ENCODE results near the gene SLCO4A1. TPM values are rescaled to one million over a fixed set of nuclear protein-coding genes. Genes with fewer than 3 reads are reported as not detected.

Gene SLCO4A1, protein sequence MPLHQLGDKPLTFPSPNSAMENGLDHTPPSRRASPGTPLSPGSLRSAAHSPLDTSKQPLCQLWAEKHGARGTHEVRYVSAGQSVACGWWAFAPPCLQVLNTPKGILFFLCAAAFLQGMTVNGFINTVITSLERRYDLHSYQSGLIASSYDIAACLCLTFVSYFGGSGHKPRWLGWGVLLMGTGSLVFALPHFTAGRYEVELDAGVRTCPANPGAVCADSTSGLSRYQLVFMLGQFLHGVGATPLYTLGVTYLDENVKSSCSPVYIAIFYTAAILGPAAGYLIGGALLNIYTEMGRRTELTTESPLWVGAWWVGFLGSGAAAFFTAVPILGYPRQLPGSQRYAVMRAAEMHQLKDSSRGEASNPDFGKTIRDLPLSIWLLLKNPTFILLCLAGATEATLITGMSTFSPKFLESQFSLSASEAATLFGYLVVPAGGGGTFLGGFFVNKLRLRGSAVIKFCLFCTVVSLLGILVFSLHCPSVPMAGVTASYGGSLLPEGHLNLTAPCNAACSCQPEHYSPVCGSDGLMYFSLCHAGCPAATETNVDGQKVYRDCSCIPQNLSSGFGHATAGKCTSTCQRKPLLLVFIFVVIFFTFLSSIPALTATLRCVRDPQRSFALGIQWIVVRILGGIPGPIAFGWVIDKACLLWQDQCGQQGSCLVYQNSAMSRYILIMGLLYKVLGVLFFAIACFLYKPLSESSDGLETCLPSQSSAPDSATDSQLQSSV
- 1.6 TPM for polyA plus RNA-seq (2013, experiment 1 of 2)
- 1.1 TPM for polyA plus RNA-seq (2013, experiment 2 of 2)

DNA sequence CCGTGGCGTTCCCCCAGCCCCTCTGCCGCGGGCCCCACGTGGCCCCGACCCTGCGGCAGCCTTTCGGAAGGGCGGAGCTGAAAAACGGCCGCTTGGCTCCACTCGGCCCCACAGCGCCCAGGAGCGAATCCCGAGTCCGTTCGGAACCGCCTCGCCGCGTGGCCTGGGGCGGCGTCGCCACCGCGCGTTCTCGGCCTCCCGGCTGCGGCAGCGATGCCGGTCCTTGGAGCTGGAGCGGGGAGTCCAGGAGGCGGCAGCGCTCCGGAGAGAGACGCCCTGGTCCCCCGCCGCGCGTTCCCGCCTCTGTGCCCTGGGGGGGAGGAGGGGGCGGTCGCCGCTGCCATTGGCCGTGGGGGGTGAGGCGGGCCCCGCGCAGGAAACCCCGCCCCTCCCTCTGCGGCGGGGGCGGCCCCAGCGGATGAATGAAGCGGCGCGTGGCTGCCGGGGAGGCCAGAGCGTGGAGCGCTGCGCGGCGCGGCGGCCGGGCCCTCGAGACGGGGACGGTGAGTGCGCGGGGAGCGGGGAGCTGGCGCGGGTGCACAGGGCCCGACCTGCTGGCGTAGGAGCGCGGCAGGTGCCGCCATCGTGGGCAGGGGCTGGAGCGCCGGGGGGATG lies at the start of gene SLCO4A1:
SLCO4A1 (plus strand) TSS at position 453 of the 615 bp plus-strand sequence. CDS start 13,952 bp downstream, outside the sequence.
- WGBS, 2 experiments (ENCODE audit: insufficient coverage in 2 of 2) = 0 to 1% methylated on average over 34 to 60 of the region's 82 CpGs

DNA sequence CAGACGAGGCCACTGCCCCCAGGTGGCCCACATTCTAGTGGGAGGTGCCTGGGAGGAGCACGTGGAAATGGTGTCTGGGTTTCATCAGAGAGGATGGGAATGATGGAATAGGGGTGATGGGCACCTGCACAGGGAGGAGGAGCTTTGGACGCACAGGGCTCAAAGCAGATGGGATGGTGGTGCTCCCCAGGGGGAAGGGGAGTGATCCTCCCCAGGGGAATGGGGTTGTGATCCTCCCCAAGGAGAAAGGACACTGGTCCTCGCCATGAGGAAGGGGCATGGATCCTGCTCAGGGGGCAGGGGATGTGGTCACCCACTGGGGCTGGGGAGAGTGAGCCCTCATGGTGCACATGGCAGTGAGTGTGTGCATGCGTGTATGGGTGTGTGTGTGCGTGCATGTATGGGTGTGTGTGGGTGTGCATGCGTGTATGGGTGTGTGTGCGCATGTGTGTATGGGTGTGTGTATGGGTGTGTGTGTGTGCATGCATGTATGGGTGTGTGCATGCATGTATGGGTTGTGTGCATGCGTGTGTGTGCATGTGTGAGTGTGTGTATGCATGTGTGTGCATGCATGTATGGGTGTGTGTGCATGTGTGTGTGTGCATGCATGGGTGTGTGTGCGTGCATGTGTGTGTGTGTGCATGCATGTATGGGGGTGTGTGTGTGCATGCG lies 49.7 kb upstream of the SLCO4A1 start:
- Histone ChIP-seq H3K9me3 (ENCODE audit: control insufficient read depth, low read length) (no peaks in the 10 kb centered on the region), H3K4me1 (ENCODE audit: control insufficient read depth, insufficient read depth, low read length, poor library complexity, severe bottlenecking) (no peaks in the 10 kb centered on the region), H3K27ac (ENCODE audit: low read depth, low read length, severe bottlenecking) (no peak overlapping the region), H3K4me3 (ENCODE audit: extremely low read depth, insufficient read depth, low read length, poor library complexity, severe bottlenecking) (no peak overlapping the region), H3K36me3 (ENCODE audit: control insufficient read depth, insufficient read depth, low read length) (no peaks in the 10 kb centered on the region)
- 76 to 88% methylated on average over 6 to 10 of the region's 11 CpGs for WGBS, 2 experiments (ENCODE audit: insufficient coverage in 2 of 2)

More for the DNA sequence above, at the start of gene SLCO4A1:
- Histone ChIP-seq H3K27ac (ENCODE audit: low read depth, low read length, severe bottlenecking) (no peak within 1 kb of the TSS), H3K4me3 (ENCODE audit: extremely low read depth, insufficient read depth, low read length, poor library complexity, severe bottlenecking) (peak within 1 kb of the TSS; percentile 39), H3K36me3 (ENCODE audit: control insufficient read depth, insufficient read depth, low read length) (no peaks in the 10 kb centered on the region), H3K9me3 (ENCODE audit: control insufficient read depth, low read length) (no peaks in the 10 kb centered on the region), H3K4me1 (ENCODE audit: control insufficient read depth, insufficient read depth, low read length, poor library complexity, severe bottlenecking) (peaks cover 4% of the 10 kb centered on the region)

DNA sequence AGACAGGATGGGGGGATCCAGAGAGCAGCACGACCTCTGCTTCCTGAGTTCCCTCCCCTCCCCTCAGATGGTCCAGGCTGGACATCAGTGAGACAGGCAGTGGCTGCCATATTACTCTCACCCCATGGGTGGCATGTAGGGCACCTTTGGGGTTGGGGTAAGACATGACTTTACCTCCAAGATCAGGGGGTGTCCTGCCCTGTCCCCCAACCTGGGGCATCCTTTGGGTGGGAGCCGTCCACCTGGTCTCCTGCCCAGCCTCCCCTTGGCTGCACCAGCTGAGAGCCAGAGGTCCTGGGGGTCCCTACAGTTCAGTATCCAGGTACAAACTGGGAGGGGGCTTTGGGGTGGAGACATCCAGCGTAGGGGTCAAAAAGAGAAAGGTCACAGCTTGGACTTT lies 48.7 kb upstream of the SLCO4A1 start:
- H3K9me3 ChIP-seq (ENCODE audit: control insufficient read depth, low read length) = no peaks in the 10 kb centered on the region
- 86 to 90% methylated on average over 1 to 2 of the region's 3 CpGs for WGBS, 2 experiments (ENCODE audit: insufficient coverage in 2 of 2)
- no peaks in the 10 kb centered on the region for H3K4me1 ChIP-seq (ENCODE audit: control insufficient read depth, insufficient read depth, low read length, poor library complexity, severe bottlenecking)
- no peak overlapping the region for H3K4me3 ChIP-seq (ENCODE audit: extremely low read depth, insufficient read depth, low read length, poor library complexity, severe bottlenecking)
- no peak overlapping the region for H3K27ac ChIP-seq (ENCODE audit: low read depth, low read length, severe bottlenecking)
- no peaks in the 10 kb centered on the region for H3K36me3 ChIP-seq (ENCODE audit: control insufficient read depth, insufficient read depth, low read length)

DNA sequence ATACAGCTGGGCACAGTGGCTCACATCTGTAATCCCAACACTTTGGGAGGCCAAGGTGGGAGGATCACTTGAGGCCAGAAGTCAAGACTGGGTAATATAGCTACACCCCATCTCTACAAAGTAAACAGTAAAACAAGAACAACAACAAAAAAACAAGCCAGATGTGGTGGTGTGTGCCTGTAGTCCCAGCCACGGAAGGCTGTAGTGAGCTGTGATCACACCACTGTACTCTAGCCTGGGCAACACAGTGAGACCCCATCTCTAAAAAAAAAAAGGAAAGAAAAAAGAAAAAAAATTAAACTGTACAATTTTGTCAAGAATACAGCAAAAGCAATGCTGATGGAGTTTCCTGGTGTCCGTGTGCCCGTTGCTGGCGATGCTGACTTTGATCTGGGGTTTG lies 47.2 kb upstream of the SLCO4A1 start:
- Histone ChIP-seq H3K9me3 (ENCODE audit: control insufficient read depth, low read length) (no peaks in the 10 kb centered on the region), H3K27ac (ENCODE audit: low read depth, low read length, severe bottlenecking) (no peak overlapping the region), H3K36me3 (ENCODE audit: control insufficient read depth, insufficient read depth, low read length) (no peaks in the 10 kb centered on the region), H3K4me1 (ENCODE audit: control insufficient read depth, insufficient read depth, low read length, poor library complexity, severe bottlenecking) (no peaks in the 10 kb centered on the region), H3K4me3 (ENCODE audit: extremely low read depth, insufficient read depth, low read length, poor library complexity, severe bottlenecking) (no peak overlapping the region)
- 75 to 86% methylated on average over 3 of the region's 4 CpGs for WGBS, 2 experiments (ENCODE audit: insufficient coverage in 2 of 2)

DNA sequence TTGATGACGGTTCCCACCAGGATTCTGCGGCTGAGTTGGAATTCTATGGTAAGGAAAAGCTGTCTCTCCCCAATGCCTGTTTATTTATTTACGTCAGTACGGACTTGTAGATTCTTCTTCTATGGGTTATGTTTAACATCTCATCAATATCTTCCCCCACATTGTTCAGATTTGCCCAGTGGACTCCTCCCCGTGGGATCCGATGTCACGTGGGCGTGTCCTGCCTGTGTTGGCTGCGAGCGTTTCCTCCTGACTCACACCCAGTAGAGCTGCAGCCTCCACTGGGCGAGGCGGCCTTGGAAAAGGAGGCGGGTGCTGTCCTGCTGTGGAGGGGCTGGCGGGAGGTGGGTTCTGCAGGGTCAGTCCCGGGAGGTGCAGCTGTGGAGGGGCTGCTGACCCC lies 46.8 kb upstream of the SLCO4A1 start:
- Histone ChIP-seq H3K36me3 (ENCODE audit: control insufficient read depth, insufficient read depth, low read length) (no peaks in the 10 kb centered on the region), H3K27ac (ENCODE audit: low read depth, low read length, severe bottlenecking) (no peak overlapping the region), H3K9me3 (ENCODE audit: control insufficient read depth, low read length) (no peaks in the 10 kb centered on the region), H3K4me1 (ENCODE audit: control insufficient read depth, insufficient read depth, low read length, poor library complexity, severe bottlenecking) (no peaks in the 10 kb centered on the region), H3K4me3 (ENCODE audit: extremely low read depth, insufficient read depth, low read length, poor library complexity, severe bottlenecking) (no peak overlapping the region)
- WGBS, 2 experiments (ENCODE audit: insufficient coverage in 2 of 2) = 52 to 80% methylated on average over 1 to 12 of the region's 15 CpGs

DNA sequence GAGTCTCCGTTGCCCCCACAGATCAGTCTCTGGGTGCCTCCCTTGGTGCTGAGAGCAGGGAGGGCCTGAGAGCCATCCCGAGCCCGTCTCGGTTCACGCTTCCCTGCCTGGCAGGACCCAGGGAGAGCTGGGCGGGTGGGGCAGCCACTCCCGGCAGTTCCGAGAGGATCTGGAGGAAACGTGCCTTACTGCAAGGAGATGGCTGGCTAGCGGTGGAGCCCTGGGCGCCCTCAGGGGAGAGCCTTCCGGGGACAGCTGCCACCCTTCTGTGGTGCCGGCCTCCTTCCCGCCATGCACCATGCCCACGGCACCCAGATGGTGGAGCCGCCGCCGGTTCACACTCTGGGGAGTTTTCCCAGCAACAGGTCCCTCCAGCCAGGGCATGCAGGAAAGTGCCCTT lies 45.8 kb upstream of the SLCO4A1 start:
- Histone ChIP-seq H3K9me3 (ENCODE audit: control insufficient read depth, low read length) (no peaks in the 10 kb centered on the region), H3K36me3 (ENCODE audit: control insufficient read depth, insufficient read depth, low read length) (no peaks in the 10 kb centered on the region), H3K27ac (ENCODE audit: low read depth, low read length, severe bottlenecking) (no peak overlapping the region), H3K4me1 (ENCODE audit: control insufficient read depth, insufficient read depth, low read length, poor library complexity, severe bottlenecking) (no peaks in the 10 kb centered on the region), H3K4me3 (ENCODE audit: extremely low read depth, insufficient read depth, low read length, poor library complexity, severe bottlenecking) (no peak overlapping the region)
- 80 to 86% methylated on average over 17 to 18 of the region's 18 CpGs for WGBS, 2 experiments (ENCODE audit: insufficient coverage in 2 of 2)

DNA sequence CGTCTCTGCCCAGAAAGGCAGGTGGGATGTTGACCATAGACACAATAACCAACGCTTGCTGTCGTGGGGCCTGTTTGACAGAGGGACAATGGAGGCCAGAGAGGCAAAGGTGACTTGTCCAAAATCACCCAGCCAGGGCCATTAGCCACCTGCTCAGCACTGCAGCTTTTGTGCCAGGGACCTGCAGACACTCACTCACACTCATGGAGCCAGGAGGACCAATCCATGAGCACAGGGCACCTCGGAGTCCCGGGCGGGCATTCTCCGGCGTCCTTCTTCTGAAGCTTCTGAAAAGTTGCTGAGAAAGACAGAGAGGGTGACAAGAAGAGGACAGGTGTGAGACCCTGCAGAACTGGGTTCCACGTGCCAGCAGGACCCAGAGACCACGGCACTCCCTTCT lies 45.4 kb upstream of the SLCO4A1 start:
- Histone ChIP-seq H3K36me3 (ENCODE audit: control insufficient read depth, insufficient read depth, low read length) (no peaks in the 10 kb centered on the region), H3K9me3 (ENCODE audit: control insufficient read depth, low read length) (no peaks in the 10 kb centered on the region), H3K27ac (ENCODE audit: low read depth, low read length, severe bottlenecking) (no peak overlapping the region), H3K4me3 (ENCODE audit: extremely low read depth, insufficient read depth, low read length, poor library complexity, severe bottlenecking) (no peak overlapping the region), H3K4me1 (ENCODE audit: control insufficient read depth, insufficient read depth, low read length, poor library complexity, severe bottlenecking) (no peaks in the 10 kb centered on the region)
- WGBS, 2 experiments (ENCODE audit: insufficient coverage in 2 of 2) = 81 to 89% methylated on average over 10 of the region's 10 CpGs

DNA sequence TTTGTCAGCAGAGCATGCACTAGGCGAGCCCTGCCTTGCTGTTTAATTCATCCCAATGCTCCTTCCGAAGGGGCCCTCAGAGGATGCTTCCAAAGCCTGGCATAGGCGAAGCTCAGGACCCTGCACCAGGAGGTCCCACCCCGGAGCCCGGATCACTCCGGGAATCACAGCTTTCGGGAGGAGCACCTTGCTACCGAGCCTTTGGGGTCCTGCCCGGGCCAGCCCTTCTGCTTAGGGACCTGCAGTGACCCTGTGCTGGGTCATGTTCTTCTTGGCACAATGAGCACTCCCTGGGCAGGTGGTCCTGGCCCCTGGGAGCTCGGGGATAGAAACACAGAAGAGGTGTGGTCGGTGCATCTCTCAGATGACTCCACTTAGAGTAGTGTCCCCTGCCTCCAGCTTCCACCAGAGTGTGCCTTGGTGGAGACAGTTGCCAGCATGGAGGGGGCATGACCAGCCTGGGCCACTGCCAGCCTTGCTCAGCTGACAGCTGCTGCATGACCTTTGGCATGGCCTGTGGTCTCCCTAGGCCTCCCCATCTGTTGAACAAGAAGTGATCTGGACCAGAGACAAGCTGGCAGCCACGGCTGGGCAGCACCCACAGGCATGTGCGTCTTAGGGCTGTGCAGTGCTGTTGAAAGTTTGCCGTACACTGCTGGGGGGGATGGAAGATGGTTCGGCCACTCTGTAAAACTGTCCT lies 44.7 kb upstream of the SLCO4A1 start:
- Histone ChIP-seq H3K9me3 (ENCODE audit: control insufficient read depth, low read length) (no peaks in the 10 kb centered on the region), H3K27ac (ENCODE audit: low read depth, low read length, severe bottlenecking) (no peak overlapping the region), H3K36me3 (ENCODE audit: control insufficient read depth, insufficient read depth, low read length) (no peaks in the 10 kb centered on the region), H3K4me3 (ENCODE audit: extremely low read depth, insufficient read depth, low read length, poor library complexity, severe bottlenecking) (no peak overlapping the region), H3K4me1 (ENCODE audit: control insufficient read depth, insufficient read depth, low read length, poor library complexity, severe bottlenecking) (no peaks in the 10 kb centered on the region)
- WGBS, 2 experiments (ENCODE audit: insufficient coverage in 2 of 2) = 86 to 92% methylated on average over 9 to 15 of the region's 15 CpGs

DNA sequence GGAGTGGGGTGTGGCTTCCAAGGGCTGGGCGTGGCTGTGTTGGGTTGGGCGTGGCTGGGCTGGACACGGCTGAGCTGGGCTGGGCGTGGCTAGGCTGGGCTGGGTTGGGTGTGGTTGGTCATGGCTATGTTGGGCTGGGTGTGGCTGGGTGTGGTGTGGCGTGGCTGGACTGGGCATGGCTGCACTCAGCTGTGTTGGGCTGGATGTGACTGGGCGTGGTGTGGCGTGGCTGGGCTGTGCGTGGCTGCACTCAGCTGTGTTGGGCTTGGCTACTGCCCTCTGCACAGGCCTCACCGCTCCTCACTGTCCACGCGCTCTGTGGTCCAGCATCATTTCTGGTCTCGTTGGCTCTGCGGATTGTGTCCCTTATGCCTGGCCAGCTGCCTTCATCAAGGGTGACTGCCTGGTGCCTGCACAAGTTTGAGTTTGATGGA lies 43.5 kb upstream of the SLCO4A1 start:
- no peak overlapping the region for H3K27ac ChIP-seq (ENCODE audit: low read depth, low read length, severe bottlenecking)
- no peaks in the 10 kb centered on the region for H3K36me3 ChIP-seq (ENCODE audit: control insufficient read depth, insufficient read depth, low read length)
- no peaks in the 10 kb centered on the region for H3K9me3 ChIP-seq (ENCODE audit: control insufficient read depth, low read length)
- 90 to 94% methylated on average over 5 to 13 of the region's 13 CpGs for WGBS, 2 experiments (ENCODE audit: insufficient coverage in 2 of 2)
- H3K4me1 ChIP-seq (ENCODE audit: control insufficient read depth, insufficient read depth, low read length, poor library complexity, severe bottlenecking) = no peaks in the 10 kb centered on the region
- no peak overlapping the region for H3K4me3 ChIP-seq (ENCODE audit: extremely low read depth, insufficient read depth, low read length, poor library complexity, severe bottlenecking)
